ENCODE measurements around the gene C10orf90. TPM values are rescaled to one million over a fixed set of nuclear protein-coding genes. Genes with fewer than 3 reads are reported as not detected.

The C10orf90 gene
- total and polyA plus RNA-seq, 2 donors (not counting 3 experiments of a cell fraction or from before 2014, with no cell fraction given), result not detected

DNA sequence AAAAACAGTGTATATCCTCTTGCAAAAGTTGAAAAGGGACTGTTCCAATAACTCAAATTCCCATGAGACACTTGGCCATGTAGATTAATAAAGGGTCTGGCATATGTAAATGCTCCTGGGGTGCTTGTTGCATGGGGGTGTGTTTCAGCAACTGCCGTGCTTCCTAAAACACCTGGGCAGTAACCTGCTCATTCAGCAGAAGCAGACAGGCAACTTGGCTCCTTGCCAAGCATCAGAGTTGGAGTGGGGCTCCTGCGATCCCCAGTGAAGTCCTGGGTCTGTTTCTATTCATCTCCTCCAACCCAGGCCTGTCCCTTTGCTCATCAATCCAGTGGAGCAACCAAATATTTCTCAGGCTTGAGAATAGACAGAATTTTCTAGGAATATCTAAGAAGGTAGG, 240.0 kb downstream of the C10orf90 start:
- CTCF ChIA-PET, result no interaction called here
- FAIRE-seq (no peak), DNase-seq (ENCODE audit: low read depth, low spot score) (no peak)
- Histone ChIP-seq H4K20me1 (replicated peaks; ENCODE audit: control insufficient read depth, extremely low read depth, insufficient read depth, low read length) (no peaks in the 10 kb centered on the region), H3K79me2 (ENCODE audit: control insufficient read depth, insufficient read depth, low read length) (no peaks in the 10 kb centered on the region), H3K4me3 (replicated peaks in 1 of 3; ENCODE audit: insufficient read depth in 1 of 3, low read depth in 1 of 3, low read length in 3 of 3) (no peak overlapping the region), H3K9ac (replicated peaks; ENCODE audit: extremely low read depth, insufficient read depth, low read length) (no peak overlapping the region), H3K27ac (ENCODE audit: insufficient read depth, low read depth, low read length) (no peak overlapping the region), H3K4me2 (ENCODE audit: insufficient read depth, low read length) (no peak overlapping the region), H3K4me1 (ENCODE audit: control insufficient read depth, extremely low read depth, insufficient read depth, low read length) (no peaks in the 10 kb centered on the region), H3K9me1 (replicated peaks; ENCODE audit: control insufficient read depth, extremely low read depth, insufficient read depth, low read length) (no peaks in the 10 kb centered on the region), H3K9me3 (replicated peaks; ENCODE audit: control insufficient read depth, insufficient read depth, low read length) (no peaks in the 10 kb centered on the region), H2AFZ (ENCODE audit: low read depth, low read length) (no peak overlapping the region), H3K36me3 (ENCODE audit: control insufficient read depth in 2 of 2, extremely low read depth in 1 of 2, insufficient read depth in 2 of 2, low read length in 2 of 2) (no peaks in the 10 kb centered on the region), H3K27me3 (ENCODE audit: control insufficient read depth in 2 of 2, insufficient read depth in 2 of 2, low read length in 2 of 2) (no peaks in the 10 kb centered on the region)
- TF ChIP-seq EZH2 (IDR thresholded peaks at IDR 0.05; ENCODE audit: borderline replicate concordance, low read depth, low read length, severe bottlenecking) (no peak), FOS (IDR thresholded peaks at IDR 0.05; ENCODE audit: borderline replicate concordance, insufficient read depth, low read length) (no peak), GATA2 (IDR thresholded peaks at IDR 0.05; ENCODE audit: insufficient read depth, insufficient read length, low read depth, low read length) (no peak), POLR2AphosphoS5 (IDR thresholded peaks at IDR 0.05; ENCODE audit: insufficient read depth, low read depth, low read length) (no peak)
- TF ChIP-seq, protein P1, sequence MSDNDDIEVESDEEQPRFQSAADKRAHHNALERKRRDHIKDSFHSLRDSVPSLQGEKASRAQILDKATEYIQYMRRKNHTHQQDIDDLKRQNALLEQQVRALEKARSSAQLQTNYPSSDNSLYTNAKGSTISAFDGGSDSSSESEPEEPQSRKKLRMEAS (IDR thresholded peaks at IDR 0.05; ENCODE audit: insufficient read depth, insufficient read length), result no peak
- dilution Hi-C loops (cut with MboI; ENCODE audit: extremely low pct_ligation_motif_present, low sequenced_read_pairs) (no loop called here), intact Hi-C loops (cut with micrococcal nuclease) (no loop called here)
- POLR2A ChIA-PET, result no interaction called here
- no TSS peak for BruUV-seq (replicated peaks)

DNA sequence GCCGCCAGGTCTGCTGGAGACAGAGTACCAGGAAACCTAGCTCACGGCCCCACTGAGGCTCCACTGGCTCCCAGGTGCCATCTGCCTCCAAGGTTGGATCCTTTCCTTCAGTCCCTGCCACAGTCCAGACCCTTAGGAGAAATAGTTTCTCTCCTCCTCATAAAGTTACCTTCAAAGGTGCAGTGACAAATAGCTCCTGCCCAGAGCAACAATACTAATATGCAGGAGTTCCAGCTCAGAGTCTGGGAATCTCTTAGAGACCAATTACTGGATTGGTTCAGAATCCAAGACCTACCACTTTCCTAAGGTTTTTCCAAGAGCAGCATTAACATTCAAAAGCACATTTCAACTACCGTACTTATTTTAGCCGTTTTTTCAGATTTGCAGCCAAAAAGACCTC, 241.2 kb downstream of the C10orf90 start:
- H3K79me2 ChIP-seq (ENCODE audit: control insufficient read depth, insufficient read depth, low read length), result no peaks in the 10 kb centered on the region
- H3K4me3 ChIP-seq (replicated peaks in 1 of 3; ENCODE audit: insufficient read depth in 1 of 3, low read depth in 1 of 3, low read length in 3 of 3), result no peak overlapping the region
- DNase-seq (ENCODE audit: low read depth, low spot score) (no peak), FAIRE-seq (no peak)
- no peaks in the 10 kb centered on the region for H4K20me1 ChIP-seq (replicated peaks; ENCODE audit: control insufficient read depth, extremely low read depth, insufficient read depth, low read length)
- ChIA-PET POLR2A (no interaction called here), CTCF (no interaction called here)
- H3K27ac ChIP-seq (ENCODE audit: insufficient read depth, low read depth, low read length), result no peak overlapping the region
- dilution Hi-C loops (cut with MboI; ENCODE audit: extremely low pct_ligation_motif_present, low sequenced_read_pairs), result no loop called here
- H3K9me1 ChIP-seq (replicated peaks; ENCODE audit: control insufficient read depth, extremely low read depth, insufficient read depth, low read length), result no peaks in the 10 kb centered on the region
- H3K9me3 ChIP-seq (replicated peaks; ENCODE audit: control insufficient read depth, insufficient read depth, low read length), result no peaks in the 10 kb centered on the region
- H3K27me3 ChIP-seq (ENCODE audit: control insufficient read depth in 2 of 2, insufficient read depth in 2 of 2, low read length in 2 of 2), result no peaks in the 10 kb centered on the region
- no peak overlapping the region for H3K4me2 ChIP-seq (ENCODE audit: insufficient read depth, low read length)
- H2AFZ ChIP-seq (ENCODE audit: low read depth, low read length), result no peak overlapping the region
- H3K9ac ChIP-seq (replicated peaks; ENCODE audit: extremely low read depth, insufficient read depth, low read length), result no peak overlapping the region
- TF ChIP-seq FOS (IDR thresholded peaks at IDR 0.05; ENCODE audit: borderline replicate concordance, insufficient read depth, low read length) (no peak), GATA2 (IDR thresholded peaks at IDR 0.05; ENCODE audit: insufficient read depth, insufficient read length, low read depth, low read length) (no peak)
- TF ChIP-seq, protein P2, sequence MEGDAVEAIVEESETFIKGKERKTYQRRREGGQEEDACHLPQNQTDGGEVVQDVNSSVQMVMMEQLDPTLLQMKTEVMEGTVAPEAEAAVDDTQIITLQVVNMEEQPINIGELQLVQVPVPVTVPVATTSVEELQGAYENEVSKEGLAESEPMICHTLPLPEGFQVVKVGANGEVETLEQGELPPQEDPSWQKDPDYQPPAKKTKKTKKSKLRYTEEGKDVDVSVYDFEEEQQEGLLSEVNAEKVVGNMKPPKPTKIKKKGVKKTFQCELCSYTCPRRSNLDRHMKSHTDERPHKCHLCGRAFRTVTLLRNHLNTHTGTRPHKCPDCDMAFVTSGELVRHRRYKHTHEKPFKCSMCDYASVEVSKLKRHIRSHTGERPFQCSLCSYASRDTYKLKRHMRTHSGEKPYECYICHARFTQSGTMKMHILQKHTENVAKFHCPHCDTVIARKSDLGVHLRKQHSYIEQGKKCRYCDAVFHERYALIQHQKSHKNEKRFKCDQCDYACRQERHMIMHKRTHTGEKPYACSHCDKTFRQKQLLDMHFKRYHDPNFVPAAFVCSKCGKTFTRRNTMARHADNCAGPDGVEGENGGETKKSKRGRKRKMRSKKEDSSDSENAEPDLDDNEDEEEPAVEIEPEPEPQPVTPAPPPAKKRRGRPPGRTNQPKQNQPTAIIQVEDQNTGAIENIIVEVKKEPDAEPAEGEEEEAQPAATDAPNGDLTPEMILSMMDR (IDR thresholded peaks at IDR 0.05; ENCODE audit: extremely low read depth in 1 of 2, insufficient read depth in 1 of 2, low read depth in 1 of 2, low read length in 2 of 2), result no peak
- H3K36me3 ChIP-seq (ENCODE audit: control insufficient read depth in 2 of 2, extremely low read depth in 1 of 2, insufficient read depth in 2 of 2, low read length in 2 of 2), result no peaks in the 10 kb centered on the region
- no TSS peak for BruUV-seq (replicated peaks)
- intact Hi-C loops (cut with micrococcal nuclease), result no loop called here
- H3K4me1 ChIP-seq (ENCODE audit: control insufficient read depth, extremely low read depth, insufficient read depth, low read length), result no peaks in the 10 kb centered on the region
